Stimulated activated CD8-positive, alpha-beta memory T cell treated with anti-CD3 and anti-CD28 coated beads, Interleukin-7, amount 100 ng/mL, for 4 hours (primary cell): ENCODE data around the gene ANKRD55.
"Not testable (repeated sequence)": the region's sequence is repeated elsewhere in the genome, so short reads cannot be mapped to it uniquely, and the experiment has no call there.

Experiments used
- DNase-seq, 2 donors: peaks; one replicate each; pipeline ENCODE4 v3.0.0-alpha.2; 2020; ENCODE audit warnings: low read depth in 2 of 2

Gene ANKRD55

GRCh38 chr5:56144211-56144610 lies 88.9 kb downstream of the ANKRD55 start:
- no peak for DNase-seq

- DNase-seq, result no peak
Measured at GRCh38 chr5:56143373-56143714, 89.8 kb downstream of the ANKRD55 start.

GRCh38 chr5:56142614-56143372 lies 90.3 kb downstream of the ANKRD55 start:
- DNase-seq, result no peak

- DNase-seq, result no peak
Measured at GRCh38 chr5:56142233-56142613, 90.9 kb downstream of the ANKRD55 start.

- no peak for DNase-seq
Measured at GRCh38 chr5:56140073-56140472, 93.1 kb downstream of the ANKRD55 start.

GRCh38 chr5:56130664-56131063 lies 102.5 kb downstream of the ANKRD55 start:
- DNase-seq, result no peak

GRCh38 chr5:56129288-56129687 lies 103.8 kb downstream of the ANKRD55 start:
- no peak for DNase-seq

- no peak for DNase-seq
Measured at GRCh38 chr5:56128113-56128512, 105.0 kb downstream of the ANKRD55 start.

- no peak for DNase-seq
Measured at GRCh38 chr5:56126487-56127179, 106.5 kb downstream of the ANKRD55 start.

- DNase-seq, result no peak
Measured at GRCh38 chr5:56123531-56124243, 109.4 kb downstream of the ANKRD55 start.

GRCh38 chr5:56122360-56122985 lies 110.7 kb downstream of the ANKRD55 start:
- not testable (repeated sequence) for DNase-seq

GRCh38 chr5:56119050-56119449 lies 114.1 kb downstream of the ANKRD55 start:
- DNase-seq, result no peak

- DNase-seq, result no peak
Measured at GRCh38 chr5:56116599-56117141, 116.5 kb downstream of the ANKRD55 start.

- DNase-seq, result no peak
Measured at GRCh38 chr5:56115589-56115988, 117.5 kb downstream of the ANKRD55 start.

- DNase-seq, result no peak
Measured at GRCh38 chr5:56112526-56113121, 120.5 kb downstream of the ANKRD55 start.

GRCh38 chr5:56111404-56111781 lies 121.7 kb downstream of the ANKRD55 start:
- DNase-seq, result no peak

- no peak for DNase-seq
Measured at GRCh38 chr5:56110646-56111403, 122.3 kb downstream of the ANKRD55 start.

GRCh38 chr5:56108246-56108645 lies 124.9 kb downstream of the ANKRD55 start:
- DNase-seq, result no peak

- no peak for DNase-seq
Measured at GRCh38 chr5:56106837-56107236, 126.3 kb downstream of the ANKRD55 start.

GRCh38 chr5:56105511-56106291 lies 127.4 kb downstream of the ANKRD55 start:
- DNase-seq, result no peak
